Thyroid gland (tissue), 4 donors: Measurements from ENCODE around the gene MYPN. TPM values are rescaled to one million over a fixed set of nuclear protein-coding genes. Genes with fewer than 3 reads are reported as not detected.

Experiments
- DNase-seq, 2 donors: peaks; one replicate each; pipeline ENCODE4 v3.0.0-alpha.2; 2019
- H3K27ac ChIP-seq, 3 donors: fragments of 200-600 bp; sonication (generic); 1 replicate in 2 of 3; 2 replicates in 1 of 3; pipeline ENCODE4 v1.5.1; 2016 to 2019; ENCODE audit warnings: mild to moderate bottlenecking in 1 of 3, moderate library complexity in 1 of 3
- H3K27me3 ChIP-seq: fragments of 200-600 bp; sonication (generic); one replicate; pipeline ENCODE4 v1.5.1; 2019
- H3K36me3 ChIP-seq, 2 donors: fragments of 200-600 bp; sonication (generic); one replicate each; pipeline ENCODE4 v1.5.1; 2016 to 2019
- H3K4me1 ChIP-seq, 2 donors: fragments of 200-600 bp; sonication (generic); one replicate each; pipeline ENCODE4 v1.5.1; 2017 to 2019
- H3K4me3 ChIP-seq, 3 donors: fragments of 200-600 bp; sonication (generic); replicated peaks in 1 of 3; 1 replicate in 2 of 3; 2 replicates in 1 of 3; pipeline ENCODE4 v1.5.1; 2016; ENCODE audit warnings: mild to moderate bottlenecking in 1 of 3
- H3K9me3 ChIP-seq: fragments of 200-600 bp; sonication (generic); one replicate; pipeline ENCODE4 v1.5.1; 2017
- POLR2A ChIP-seq, 2 donors: fragments of 450-650 bp; IDR thresholded peaks; one replicate each; pipeline ENCODE4 v1.6.1; 2017; ENCODE audit warnings: antibody characterized with exemption in 2 of 2, mild to moderate bottlenecking in 2 of 2, moderate library complexity in 1 of 2
- WGBS, 2 donors: methylation state at CpG; one replicate each; pipeline ENCODE4 v1.1.5; 2017; 5-methylcytosine and 5-hydroxymethylcytosine counted together
- intact Hi-C: fragments of 100-400 bp; cut with DNase I; formaldehyde crosslinking; loops from one replicate; pipeline ENCODE4 v1.15.1; 2023
- total RNA-seq, 4 donors: library from RNA; depleted of rRNA; stranded (reverse); fragments of >200 nt; gene quantifications; one replicate each; pipeline ENCODE4 v1.2.3, GENCODE V29; 2016
- TF ChIP-seq, protein P1 (sequence below), 6 experiments: fragments of 200-600 bp in 3 of 6; fragments of 450-650 bp in 3 of 6; sonication (generic) in 3 of 6; IDR thresholded peaks; one replicate each; pipeline ENCODE4 v1.5.1; 2016 to 2019; ENCODE audit warnings: antibody characterized with exemption in 6 of 6, mild to moderate bottlenecking in 2 of 6, inconsistent platforms in 1 of 6, moderate library complexity in 1 of 6

Gene MYPN
- total RNA-seq, 4 donors from 2014 or later = 0.11 TPM; not detected in 3

GRCh38 chr10:68095153-68095552, 14.1 kb upstream of the MYPN start:
- WGBS, 2 donors = 80 to 84% methylated on average over 2 of the region's 2 CpGs
- intact Hi-C loops = no loop called here
- no peak overlapping the region for H3K4me3 ChIP-seq
- no peaks in the 10 kb centered on the region for H3K9me3 ChIP-seq
- H3K36me3 ChIP-seq = no peaks in the 10 kb centered on the region
- no peak for DNase-seq
- TF ChIP-seq POLR2A (IDR thresholded peaks at IDR 0.05) = no peak
- TF ChIP-seq, protein P1, sequence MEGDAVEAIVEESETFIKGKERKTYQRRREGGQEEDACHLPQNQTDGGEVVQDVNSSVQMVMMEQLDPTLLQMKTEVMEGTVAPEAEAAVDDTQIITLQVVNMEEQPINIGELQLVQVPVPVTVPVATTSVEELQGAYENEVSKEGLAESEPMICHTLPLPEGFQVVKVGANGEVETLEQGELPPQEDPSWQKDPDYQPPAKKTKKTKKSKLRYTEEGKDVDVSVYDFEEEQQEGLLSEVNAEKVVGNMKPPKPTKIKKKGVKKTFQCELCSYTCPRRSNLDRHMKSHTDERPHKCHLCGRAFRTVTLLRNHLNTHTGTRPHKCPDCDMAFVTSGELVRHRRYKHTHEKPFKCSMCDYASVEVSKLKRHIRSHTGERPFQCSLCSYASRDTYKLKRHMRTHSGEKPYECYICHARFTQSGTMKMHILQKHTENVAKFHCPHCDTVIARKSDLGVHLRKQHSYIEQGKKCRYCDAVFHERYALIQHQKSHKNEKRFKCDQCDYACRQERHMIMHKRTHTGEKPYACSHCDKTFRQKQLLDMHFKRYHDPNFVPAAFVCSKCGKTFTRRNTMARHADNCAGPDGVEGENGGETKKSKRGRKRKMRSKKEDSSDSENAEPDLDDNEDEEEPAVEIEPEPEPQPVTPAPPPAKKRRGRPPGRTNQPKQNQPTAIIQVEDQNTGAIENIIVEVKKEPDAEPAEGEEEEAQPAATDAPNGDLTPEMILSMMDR (IDR thresholded peaks at IDR 0.05) = no peak
- H3K4me1 ChIP-seq = no peaks in the 10 kb centered on the region
- H3K27me3 ChIP-seq = no peaks in the 10 kb centered on the region
- no peak overlapping the region for H3K27ac ChIP-seq

GRCh38 chr10:68096913-68097516, 12.3 kb upstream of the MYPN start:
- Histone ChIP-seq H3K36me3 (no peaks in the 10 kb centered on the region), H3K9me3 (no peaks in the 10 kb centered on the region), H3K27ac (no peak overlapping the region), H3K27me3 (no peaks in the 10 kb centered on the region), H3K4me3 (no peak overlapping the region), H3K4me1 (no peaks in the 10 kb centered on the region)
- no peak for TF ChIP-seq POLR2A (IDR thresholded peaks at IDR 0.05)
- TF ChIP-seq, protein P1 (IDR thresholded peaks at IDR 0.05) = no peak
- intact Hi-C loops = no loop called here
- DNase-seq = no peak
- WGBS, 2 donors = 56 to 64% methylated on average over 4 of the region's 4 CpGs

GRCh38 chr10:68099736-68100135, 9.6 kb upstream of the MYPN start:
- no peak for TF ChIP-seq POLR2A (IDR thresholded peaks at IDR 0.05)
- TF ChIP-seq, protein P1 (IDR thresholded peaks at IDR 0.05) = no peak
- Histone ChIP-seq H3K27me3 (no peaks in the 10 kb centered on the region), H3K4me1 (no peaks in the 10 kb centered on the region), H3K36me3 (no peaks in the 10 kb centered on the region), H3K4me3 (no peak overlapping the region), H3K27ac (no peak overlapping the region), H3K9me3 (no peaks in the 10 kb centered on the region)
- intact Hi-C loops = no loop called here
- DNase-seq = no peak
- WGBS, 2 donors = 96 to 97% methylated on average over 3 of the region's 3 CpGs

DNA sequence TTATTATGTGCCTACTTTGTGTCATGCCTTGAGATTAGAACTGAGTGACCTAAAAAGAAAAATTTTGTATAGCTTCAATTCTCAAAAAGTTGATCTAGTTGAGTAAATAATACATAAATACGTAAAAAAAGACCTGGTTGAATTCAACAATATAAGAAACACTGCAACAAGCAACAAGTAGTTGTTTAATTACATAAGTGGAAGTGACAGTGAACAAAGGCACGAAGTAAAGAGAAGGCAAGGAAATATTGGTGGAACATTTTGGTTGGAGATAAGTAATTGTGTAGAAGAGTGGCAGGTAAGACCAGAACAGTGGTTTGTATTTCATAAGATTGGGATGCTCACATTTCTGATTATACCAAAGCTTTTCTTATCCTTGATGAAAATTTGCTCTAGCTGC, 8.2 kb upstream of the MYPN start:
- 89 to 90% methylated on average over 2 of the region's 2 CpGs for WGBS, 2 donors
- DNase-seq = no peak
- TF ChIP-seq, protein P1 (IDR thresholded peaks at IDR 0.05) = no peak
- TF ChIP-seq POLR2A (IDR thresholded peaks at IDR 0.05) = no peak

DNA sequence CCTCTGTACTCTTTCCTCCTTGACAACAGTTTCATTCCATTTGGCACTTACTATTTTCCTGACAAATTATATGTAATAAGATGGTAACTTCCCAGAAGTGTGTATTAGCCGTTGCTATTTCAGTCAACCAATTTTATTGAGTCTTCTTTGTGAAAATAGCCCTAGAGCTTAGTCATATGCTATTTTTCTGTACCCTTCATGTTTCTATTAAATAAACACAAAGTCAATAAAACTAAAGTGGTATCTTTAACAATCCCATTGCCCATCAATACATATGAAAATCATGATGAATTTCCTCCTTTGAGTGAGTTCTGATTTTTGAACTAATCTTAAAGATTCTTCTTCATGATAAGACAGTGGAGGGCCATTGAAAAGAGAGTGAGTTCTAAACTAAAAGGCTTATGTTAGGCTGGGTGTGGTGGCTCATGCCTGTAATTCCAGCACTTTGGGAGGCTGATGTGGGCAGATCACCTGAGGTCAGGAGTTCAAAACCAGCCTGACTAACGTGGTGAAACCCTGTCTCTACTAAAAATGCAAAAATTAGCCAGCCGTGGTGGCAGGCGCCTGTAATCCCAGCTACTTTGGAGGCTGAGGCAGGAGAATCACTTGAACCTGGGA, 5.9 kb upstream of the MYPN start:
- H3K4me3 ChIP-seq = no peak overlapping the region
- H3K27me3 ChIP-seq = no peaks in the 10 kb centered on the region
- H3K36me3 ChIP-seq = no peaks in the 10 kb centered on the region
- no peak for TF ChIP-seq POLR2A (IDR thresholded peaks at IDR 0.05)
- TF ChIP-seq, protein P1 (IDR thresholded peaks at IDR 0.05) = no peak
- DNase-seq = no peak
- no peaks in the 10 kb centered on the region for H3K9me3 ChIP-seq
- intact Hi-C loops = no loop called here
- no peaks in the 10 kb centered on the region for H3K4me1 ChIP-seq
- no peak overlapping the region for H3K27ac ChIP-seq
- WGBS, 2 donors = 72 to 85% methylated on average over 4 of the region's 4 CpGs

More for the DNA sequence above, 8.2 kb upstream of the MYPN start:
- Histone ChIP-seq H3K9me3 (no peaks in the 10 kb centered on the region), H3K36me3 (no peaks in the 10 kb centered on the region), H3K4me3 (no peak overlapping the region), H3K27me3 (no peaks in the 10 kb centered on the region), H3K27ac (no peak overlapping the region), H3K4me1 (no peaks in the 10 kb centered on the region)
- intact Hi-C loops = no loop called here
